BE2C (cell line): ENCODE data around the gene PTOV1.

Source experiments
- DNase-seq: peaks from one replicate; pipeline ENCODE4 v3.0.0-alpha.2; 2020
- H3K27me3 ChIP-seq: fragments of 250-450 bp; sonication (Bioruptor Pico); 2 replicates; pipeline ENCODE4 v1.5.1; 2020; ENCODE audit warnings: mild to moderate bottlenecking
- H3K36me3 ChIP-seq: fragments of 250-450 bp; sonication (Bioruptor Pico); 2 replicates; pipeline ENCODE4 v1.5.1; 2020; ENCODE audit warnings: mild to moderate bottlenecking
- H3K4me1 ChIP-seq: fragments of 250-450 bp; sonication (Bioruptor Pico); 2 replicates; pipeline ENCODE4 v1.5.1; 2020
- H3K4me3 ChIP-seq: 2 replicates; pipeline ENCODE4 v1.5.1; 2011; ENCODE audit warnings: low read depth, low read length
- H3K9me3 ChIP-seq: fragments of 250-450 bp; sonication (Bioruptor Pico); 2 replicates; pipeline ENCODE4 v1.5.1; 2020
- CTCF ChIP-seq: IDR thresholded peaks from 2 replicates; pipeline ENCODE4 v1.5.1; 2012; ENCODE audit warnings: mild to moderate bottlenecking, low read depth, low read length

PTOV1 gene

GRCh38 chr19:49883094-49883493 lies 32.1 kb downstream of the PTOV1 start:
- H3K9me3 ChIP-seq: no peaks in the 10 kb centered on the region
- H3K27me3 ChIP-seq: no peaks in the 10 kb centered on the region
- peaks cover 14% of the 10 kb centered on the region for H3K36me3 ChIP-seq
- DNase-seq: no peak
- H3K4me3 ChIP-seq: no peak overlapping the region
- TF ChIP-seq CTCF: no peak
- no peaks in the 10 kb centered on the region for H3K4me1 ChIP-seq

- H3K4me3 ChIP-seq: no peak overlapping the region
- no peaks in the 10 kb centered on the region for H3K27me3 ChIP-seq
- peaks cover 14% of the 10 kb centered on the region for H3K36me3 ChIP-seq
These were observed 33.1 kb downstream of the PTOV1 start for GRCh38 chr19:49884109-49884508.

GRCh38 chr19:49884760-49885159 lies 33.8 kb downstream of the PTOV1 start:
- Histone ChIP-seq H3K4me1 (no peaks in the 10 kb centered on the region), H3K9me3 (no peaks in the 10 kb centered on the region), H3K4me3 (no peak overlapping the region), H3K36me3 (peaks cover 14% of the 10 kb centered on the region), H3K27me3 (no peaks in the 10 kb centered on the region)
- no peak for TF ChIP-seq CTCF
- DNase-seq: no peak

More at GRCh38 chr19:49884109-49884508, 33.1 kb downstream of the PTOV1 start:
- DNase-seq: no peak
- no peak for TF ChIP-seq CTCF
- no peaks in the 10 kb centered on the region for H3K4me1 ChIP-seq
- H3K9me3 ChIP-seq: no peaks in the 10 kb centered on the region

- TF ChIP-seq CTCF: no peak
- Histone ChIP-seq H3K4me3 (no peak overlapping the region; the same call in 1 of the 2 replicates), H3K27me3 (no peaks in the 10 kb centered on the region), H3K4me1 (peaks cover 6% of the 10 kb centered on the region; the same call in 1 of the 2 replicates), H3K9me3 (no peaks in the 10 kb centered on the region), H3K36me3 (peaks cover 11% of the 10 kb centered on the region; the same call in 1 of the 2 replicates)
- no peak for DNase-seq
These were observed 36.2 kb downstream of the PTOV1 start for GRCh38 chr19:49887037-49887664.

- Histone ChIP-seq H3K36me3 (peaks cover 7% of the 10 kb centered on the region; the same call in 1 of the 2 replicates), H3K27me3 (no peaks in the 10 kb centered on the region), H3K4me3 (no peak overlapping the region), H3K9me3 (no peaks in the 10 kb centered on the region), H3K4me1 (peaks cover 6% of the 10 kb centered on the region; the same call in 1 of the 2 replicates)
- DNase-seq: no peak
- no peak for TF ChIP-seq CTCF
These were observed 36.9 kb downstream of the PTOV1 start for GRCh38 chr19:49887665-49888509.

GRCh38 chr19:49888510-49888824 lies 37.5 kb downstream of the PTOV1 start:
- no peak for DNase-seq
- Histone ChIP-seq H3K36me3 (peaks cover 6% of the 10 kb centered on the region; the same call in 1 of the 2 replicates), H3K9me3 (no peaks in the 10 kb centered on the region), H3K4me3 (no peak overlapping the region), H3K27me3 (no peaks in the 10 kb centered on the region), H3K4me1 (peaks cover 6% of the 10 kb centered on the region; the same call in 1 of the 2 replicates)
- TF ChIP-seq CTCF: no peak
